ENCODE measurements around the gene P4HA2.
"Not testable (repeated sequence)": the region's sequence is repeated elsewhere in the genome, so short reads cannot be mapped to it uniquely, and the experiment has no call there.

Gene P4HA2

DNA sequence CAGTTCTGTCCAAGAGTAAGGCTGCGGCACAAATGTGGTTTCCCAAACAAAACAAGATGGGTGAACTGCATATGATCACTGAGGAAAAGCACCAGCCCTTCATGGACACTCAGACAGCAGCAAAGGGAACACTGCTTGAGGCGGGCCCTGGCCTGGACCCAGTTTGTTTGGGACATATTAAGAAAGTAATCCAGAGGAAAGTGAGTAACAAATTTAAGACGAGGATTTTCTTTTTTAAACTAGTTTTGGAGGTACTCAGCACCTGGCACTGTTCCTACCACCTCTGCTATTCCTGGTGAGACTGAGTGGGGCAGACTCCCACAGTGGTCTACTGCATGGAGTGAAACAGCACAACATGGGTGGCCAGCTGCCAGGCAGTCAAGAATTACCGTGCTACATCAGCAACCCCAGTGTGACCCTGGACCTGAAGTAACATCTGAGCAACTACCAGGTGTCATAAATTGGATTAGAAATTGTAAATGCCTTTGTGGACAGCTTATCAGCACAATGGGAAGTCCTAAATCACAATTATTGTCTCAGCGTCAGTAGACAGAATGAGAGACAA lies 28.5 kb downstream of the P4HA2 start:
- no peak for DNase-seq (ENCODE audit: low read depth)

DNA sequence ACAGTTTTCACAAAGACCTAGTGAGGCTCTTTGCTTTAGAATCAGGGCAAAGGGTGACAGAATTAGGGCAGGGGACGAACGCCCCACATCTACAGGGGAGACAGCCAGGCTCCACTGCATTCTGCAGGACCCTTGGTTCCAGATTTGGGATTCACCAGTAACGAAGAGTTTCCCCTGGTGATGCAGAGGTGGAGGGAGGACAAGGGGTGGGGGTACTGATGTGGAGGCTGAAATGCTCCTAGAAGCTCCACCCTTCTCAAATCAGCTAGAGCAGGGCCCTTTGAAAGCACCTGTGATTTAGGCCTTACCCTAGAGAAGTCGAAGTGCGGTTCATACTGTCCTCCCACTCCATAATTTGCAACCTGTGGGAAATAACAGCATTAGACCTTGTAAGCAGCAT lies 29.1 kb downstream of the P4HA2 start:
- DNase-seq (ENCODE audit: low read depth) = no peak

DNA sequence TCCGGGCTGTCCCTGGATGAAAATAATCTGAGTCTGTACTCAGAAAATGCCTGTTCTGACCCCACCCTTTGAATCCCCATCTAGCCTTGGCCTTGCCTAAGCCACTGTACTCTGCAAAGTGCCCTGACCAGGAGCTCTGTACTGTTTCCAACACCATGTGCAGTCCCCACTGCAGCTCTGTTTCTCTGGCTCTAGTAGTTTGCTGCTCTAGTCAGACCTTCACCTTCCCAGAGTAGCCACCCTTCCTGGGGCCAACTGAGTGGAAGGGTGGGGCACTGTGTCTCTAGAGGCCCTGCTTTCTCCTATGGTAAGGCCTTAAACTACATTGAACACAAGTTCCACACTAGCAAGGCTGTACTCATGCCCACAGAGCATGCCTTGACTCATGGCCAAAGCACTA lies 31.9 kb downstream of the P4HA2 start:
- DNase-seq (ENCODE audit: low read depth) = no peak

DNA sequence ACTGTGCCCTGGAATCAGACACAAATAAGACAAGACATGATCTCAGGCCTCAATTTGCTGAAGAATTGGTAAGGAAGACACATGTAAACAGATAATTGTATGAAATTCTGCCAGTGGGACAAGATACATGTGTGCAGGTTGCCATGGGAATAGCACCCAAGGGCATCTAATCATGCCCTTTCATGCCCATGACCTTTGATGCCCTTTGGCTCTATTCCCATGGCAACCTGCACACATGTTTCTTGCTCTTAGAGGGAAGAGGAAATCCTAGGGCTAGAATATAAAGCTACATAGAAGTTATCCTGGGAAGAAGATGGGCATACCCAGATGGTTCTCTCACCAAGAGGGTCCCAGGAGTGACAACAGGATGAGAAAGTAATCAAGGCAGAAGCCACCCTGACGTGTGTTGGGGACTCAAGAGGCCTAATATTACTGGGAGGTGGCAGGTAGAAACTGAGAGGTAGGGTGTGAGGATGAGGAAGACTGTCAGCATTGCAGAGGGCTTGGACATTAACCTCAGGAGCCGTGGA lies 34.4 kb downstream of the P4HA2 start:
- DNase-seq (ENCODE audit: low read depth) = no peak

DNA sequence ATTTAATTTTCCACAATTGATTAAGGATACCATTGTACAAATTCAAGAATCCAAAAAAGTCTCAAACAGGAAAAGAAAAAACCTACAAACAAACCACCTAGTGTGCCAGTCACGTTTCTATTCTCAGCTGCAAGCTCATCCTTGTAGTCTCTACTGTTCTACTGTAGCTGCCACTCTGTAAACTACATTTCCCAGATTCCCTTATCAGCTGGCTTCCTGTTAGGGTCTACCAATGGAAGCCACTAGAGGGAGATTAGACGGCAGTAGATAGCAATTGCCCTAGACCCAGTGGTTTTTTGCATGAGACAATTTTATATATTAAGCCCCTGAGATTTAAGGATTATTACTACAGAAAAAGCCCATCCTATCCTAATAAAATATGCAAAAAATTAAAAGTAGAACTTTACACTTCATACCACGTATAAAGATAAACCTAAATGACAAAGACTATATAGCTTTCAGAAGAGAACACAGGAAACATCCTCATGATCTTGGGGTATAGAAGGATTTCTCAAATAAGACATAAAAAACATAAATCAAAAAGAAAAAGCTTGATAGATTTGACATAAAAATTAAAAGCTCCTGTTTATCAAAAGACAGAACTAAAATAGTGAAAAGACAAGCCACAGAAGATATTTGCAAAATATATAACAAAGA lies 37.4 kb downstream of the P4HA2 start:
- DNase-seq (ENCODE audit: low read depth) = peak; percentile 81

DNA sequence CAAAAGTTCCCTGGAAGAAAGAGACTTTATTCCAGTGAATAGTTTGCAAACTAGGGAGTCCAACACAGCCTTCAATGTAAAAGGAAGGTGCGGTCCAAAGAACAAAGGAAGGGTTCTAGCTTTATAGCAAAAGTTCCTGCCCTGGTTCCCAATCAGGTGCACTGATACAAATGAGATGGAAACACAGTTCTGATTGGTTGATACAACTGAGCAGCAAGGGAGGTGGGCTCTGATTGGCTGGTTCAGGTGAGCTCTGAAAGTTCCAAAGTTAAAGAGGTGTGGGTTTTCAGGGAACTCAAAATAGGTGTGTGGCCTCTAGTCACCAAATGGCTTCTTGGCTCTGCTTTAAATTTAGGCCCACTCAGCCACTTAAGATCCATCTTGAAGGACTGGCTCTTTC lies 43.1 kb downstream of the P4HA2 start:
- DNase-seq (ENCODE audit: low read depth) = no peak

DNA sequence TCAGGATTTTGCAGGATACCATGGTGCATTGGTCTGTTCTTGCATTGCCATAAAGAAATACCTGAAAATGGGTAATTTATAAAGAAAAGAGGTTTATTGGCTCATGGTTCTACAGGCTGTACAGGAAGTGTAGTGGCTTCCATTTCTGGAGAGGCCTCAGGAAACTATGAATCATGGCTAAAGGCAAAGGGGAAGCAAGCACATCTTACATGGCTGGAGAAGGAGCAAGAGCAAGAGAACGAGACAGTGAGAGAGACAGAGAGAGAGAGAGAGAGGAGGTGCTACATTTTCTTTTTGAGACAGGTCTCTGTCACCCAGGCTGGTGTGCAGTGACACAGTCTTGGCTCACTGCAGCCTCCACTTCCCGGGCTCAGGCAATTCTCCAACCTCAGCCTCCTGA lies 43.9 kb downstream of the P4HA2 start:
- DNase-seq (ENCODE audit: low read depth) = peak; percentile 65

DNA sequence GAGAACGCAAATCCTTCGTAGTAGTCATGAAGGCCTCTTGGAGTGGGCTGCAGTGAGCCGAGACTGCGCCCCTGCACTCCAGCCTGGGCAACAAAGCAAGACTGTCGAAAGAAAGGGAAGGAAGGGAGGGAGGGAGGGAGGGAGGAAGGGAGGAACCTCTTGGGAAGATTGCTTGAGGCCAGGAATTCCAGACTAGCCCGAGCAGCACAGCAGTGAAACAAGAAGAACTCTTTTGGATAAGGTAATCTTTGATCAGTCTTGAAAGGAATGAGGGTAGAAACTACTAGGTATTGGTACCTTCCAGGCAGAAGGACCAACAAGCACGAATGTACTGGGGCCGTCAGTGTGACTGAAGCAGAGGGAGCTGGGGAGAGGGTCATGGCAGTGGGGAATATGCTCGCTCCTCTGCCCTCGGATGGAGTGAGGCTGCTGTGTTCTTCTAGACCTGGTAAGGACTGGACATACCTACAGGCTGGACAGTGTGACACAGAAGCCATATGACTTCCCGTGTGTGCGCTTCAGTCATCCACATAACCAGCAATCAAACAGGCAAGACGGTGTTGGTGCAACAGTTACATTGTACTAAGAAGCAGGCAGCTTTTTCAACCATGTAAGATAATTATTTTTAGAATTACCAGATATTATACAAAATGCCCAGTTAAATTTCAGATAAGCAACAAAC lies 45.2 kb downstream of the P4HA2 start:
- no peak for DNase-seq (ENCODE audit: low read depth)

DNA sequence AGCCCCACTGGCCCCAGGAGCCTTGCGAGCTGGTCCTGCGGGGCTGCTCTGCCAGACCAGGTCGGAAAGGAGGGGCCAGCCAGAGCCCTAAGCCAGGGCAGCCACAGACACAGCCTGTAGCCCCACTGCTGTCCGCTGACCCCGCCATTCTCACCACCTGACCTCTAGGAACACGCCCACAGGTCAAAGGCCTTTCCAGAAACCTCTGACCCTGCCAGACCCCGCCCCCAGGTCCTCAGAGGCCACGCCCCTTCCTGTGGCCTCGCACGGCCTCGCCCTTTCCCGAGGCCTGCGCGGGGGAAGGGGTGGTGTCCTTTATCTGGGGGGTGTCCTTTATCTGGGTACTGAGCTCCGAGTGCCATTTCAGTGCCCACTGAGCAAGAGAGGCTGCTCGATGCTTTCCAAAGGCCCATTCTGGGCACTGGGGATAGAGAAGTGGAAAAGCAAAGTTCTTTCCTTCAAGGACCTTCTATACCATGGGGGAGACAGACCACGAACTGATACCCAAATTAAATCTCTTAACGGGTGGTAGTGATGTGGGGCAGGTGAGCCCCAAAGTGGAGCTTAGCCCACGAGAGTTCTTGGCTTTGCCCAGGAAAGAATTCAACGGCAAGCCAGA lies 46.5 kb downstream of the P4HA2 start:
- DNase-seq (ENCODE audit: low read depth) = no peak

DNA sequence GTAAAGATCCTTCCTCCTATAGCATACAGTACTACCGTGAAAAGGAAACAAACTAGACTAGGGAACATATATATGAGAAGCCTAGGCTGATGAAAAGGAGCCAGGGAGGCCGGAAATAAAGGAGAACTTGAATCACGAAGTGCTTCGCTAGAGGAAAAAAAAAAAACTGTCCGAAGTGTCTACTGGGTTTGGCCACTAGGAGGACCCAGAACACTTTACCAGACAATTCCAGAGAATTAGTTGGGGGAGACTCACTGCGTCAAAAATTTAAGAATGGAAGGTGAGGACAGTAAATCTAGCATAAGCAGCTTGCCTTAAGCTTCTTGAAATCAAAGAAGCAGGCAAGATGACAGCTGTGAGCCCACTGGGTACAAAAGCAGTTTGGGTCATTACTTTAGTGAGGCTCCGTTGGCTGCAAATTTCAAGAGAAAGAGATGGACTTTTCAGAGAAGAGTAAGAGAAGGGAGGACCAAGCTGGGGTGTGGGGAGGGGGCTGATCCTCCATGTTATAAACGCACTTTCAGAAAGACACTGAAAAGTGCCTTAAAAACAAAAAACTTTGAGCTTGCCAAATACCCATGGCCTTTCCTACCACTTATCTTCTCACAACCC lies 47.4 kb downstream of the P4HA2 start:
- peak; percentile 72 for DNase-seq (ENCODE audit: low read depth)

DNA sequence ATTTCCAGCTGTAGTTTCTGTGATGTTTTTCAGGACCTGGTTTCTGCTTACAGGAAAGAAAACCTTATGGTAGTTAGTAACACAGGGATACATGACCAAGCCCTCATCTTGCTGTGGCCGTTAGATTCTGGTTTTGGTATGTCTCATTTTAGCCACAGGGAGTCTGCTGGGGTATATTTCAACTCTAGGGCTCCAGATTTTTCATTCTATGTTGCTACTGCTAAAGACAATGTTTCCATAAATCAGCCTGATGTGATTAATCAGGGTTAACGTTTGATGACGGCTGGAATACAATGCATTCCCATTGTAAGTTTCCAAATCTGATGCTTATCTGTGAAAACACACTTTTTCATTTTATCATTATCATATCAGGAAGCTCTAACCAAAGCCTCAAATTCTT lies 48.2 kb downstream of the P4HA2 start:
- no peak for DNase-seq (ENCODE audit: low read depth)

DNA sequence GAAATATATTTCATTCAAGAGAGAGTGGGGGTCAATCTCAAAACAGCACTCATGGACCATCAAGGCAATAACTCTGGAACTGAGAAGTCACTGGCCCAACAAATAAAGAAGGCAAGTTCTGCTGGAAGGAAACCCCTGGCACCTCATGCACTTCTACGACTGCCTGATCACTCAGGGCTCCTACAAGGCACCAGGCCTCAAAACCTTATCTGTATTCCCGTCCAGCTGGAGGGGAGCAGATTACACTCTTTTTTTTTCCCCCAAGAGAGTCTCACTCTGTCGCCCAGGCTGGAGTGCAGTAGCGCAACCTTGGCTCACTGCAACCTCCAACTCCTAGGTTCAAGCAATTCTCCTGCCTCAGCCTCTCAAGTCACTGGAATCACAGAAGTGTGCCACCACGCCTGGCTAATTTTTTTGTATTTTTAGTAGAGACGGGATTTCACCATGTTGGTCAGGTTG lies 49.9 kb downstream of the P4HA2 start:
- DNase-seq (ENCODE audit: low read depth) = no peak

DNA sequence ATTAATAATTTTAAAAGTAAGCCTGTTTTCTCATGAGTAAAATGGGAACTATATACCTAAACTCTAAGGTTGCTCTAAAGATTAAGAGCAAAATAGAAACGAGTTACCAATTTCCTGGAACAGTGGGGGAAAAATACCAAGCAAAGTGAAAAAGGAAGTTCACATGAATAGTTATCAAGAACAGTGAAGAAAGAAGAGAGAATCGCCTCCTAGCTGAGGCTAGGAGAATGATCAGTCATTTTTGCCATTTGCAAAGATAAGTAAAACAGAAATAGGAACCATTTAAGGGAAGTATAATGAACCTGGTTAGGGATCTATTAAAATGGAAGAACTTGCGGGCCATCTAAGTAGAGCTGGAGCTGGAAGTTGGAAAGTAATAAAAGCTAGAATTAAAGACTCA lies 50.7 kb downstream of the P4HA2 start:
- DNase-seq (ENCODE audit: low read depth) = peak; percentile 16

DNA sequence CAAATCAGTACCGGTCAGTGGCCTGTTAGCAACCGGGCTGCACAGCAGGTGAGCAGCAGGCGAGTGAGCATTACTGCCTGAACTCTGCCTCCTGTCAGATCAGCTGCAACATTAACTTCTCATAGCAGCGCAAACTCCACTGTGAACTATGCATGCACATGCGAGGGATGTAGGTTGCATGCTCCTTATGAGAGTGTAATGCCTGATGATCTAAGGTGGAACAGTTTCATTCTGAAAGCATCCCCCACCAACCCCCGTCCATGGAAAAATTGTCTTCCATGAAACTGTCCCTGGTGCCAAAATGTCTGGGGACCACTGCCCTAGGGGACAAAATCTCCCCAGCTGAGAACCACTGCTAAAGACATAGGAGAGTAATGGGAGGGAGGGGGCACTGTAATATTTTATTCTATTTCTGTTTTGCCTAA lies 51.1 kb downstream of the P4HA2 start:
- DNase-seq (ENCODE audit: low read depth) = no peak

DNA sequence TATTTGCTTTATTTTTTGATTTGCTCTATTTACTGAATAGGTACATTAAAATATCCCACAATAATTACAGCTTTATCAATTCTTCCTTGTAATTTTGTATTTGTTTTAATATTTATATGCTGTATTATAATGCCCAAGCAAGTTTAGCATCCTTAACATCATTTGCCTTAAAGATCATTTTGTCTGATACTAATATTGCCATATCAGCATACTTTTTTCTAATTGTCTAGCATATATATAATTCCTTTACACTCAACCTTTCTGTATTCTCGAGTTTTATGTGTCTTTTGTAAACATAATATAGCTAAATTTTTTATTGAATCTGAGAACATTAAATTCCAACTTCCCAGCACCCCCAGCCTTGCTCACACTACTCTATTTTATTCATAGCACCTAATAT lies 64.7 kb downstream of the P4HA2 start:
- DNase-seq (ENCODE audit: low read depth) = no peak

DNA sequence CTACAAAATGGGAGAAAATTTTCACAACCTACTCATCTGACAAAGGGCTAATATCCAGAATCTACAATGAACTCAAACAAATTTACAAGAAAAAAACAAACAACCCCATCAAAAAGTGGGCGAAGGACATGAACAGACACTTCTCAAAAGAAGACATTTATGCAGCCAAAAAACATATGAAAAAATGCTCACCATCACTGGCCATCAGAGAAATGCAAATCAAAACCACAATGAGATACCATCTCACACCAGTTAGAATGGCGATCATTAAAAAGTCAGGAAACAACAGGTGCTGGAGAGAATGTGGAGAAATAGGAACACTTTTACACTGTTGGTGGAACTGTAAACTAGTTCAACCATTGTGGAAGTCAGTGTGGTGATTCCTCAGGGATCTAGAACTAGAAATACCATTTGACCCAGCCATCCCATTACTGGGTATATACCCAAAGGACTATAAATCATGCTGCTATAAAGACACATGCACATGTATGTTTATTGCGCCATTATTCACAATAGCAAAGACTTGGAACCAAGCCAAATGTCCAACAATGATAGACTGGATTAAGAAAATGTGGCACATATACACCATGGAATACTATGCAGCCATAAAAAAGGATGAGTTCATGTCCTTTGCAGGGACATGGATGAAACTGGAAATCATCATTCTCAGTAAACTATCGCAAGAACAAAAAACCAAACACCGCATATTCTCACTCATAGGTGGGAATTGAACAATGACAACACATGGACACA lies 65.9 kb downstream of the P4HA2 start:
- DNase-seq (ENCODE audit: low read depth) = not testable (repeated sequence)

DNA sequence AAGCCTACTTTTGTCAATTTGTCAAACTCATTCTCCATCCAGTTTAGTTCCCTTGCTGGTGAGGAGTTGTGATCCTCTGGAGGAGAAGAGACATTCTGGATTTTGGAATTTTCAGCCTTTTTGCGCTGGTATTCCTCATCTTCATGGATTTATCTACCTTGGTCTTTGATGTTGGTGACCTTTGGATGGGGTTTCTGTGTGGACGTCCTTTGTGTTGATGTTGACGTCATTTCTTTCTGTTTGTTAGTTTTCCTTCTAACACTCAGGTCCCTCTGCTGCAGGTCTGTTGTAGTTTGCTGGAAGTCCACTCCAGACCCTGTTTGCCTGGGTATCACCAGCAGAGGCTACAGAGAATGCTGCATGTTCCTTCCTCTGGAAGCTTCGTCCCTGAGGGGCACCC lies 71.2 kb downstream of the P4HA2 start:
- DNase-seq (ENCODE audit: low read depth) = no peak

DNA sequence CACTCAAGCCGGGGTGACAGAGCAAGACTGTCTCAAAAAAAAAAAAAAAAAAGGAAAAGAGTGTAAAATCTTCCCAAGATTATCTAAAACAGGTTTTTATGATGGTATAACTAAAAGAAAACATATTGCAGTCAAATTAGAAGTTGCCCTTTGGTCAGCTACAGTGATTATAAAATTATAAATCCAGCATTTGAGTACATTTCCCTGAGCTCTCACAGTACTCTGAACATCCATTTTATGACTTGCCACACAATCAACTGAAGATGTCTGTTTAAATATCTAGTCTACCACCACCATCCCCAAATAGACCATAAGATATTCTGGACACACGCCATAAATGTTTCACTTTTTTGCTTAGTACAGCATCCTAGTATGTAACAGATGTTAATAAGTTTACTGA lies 77.1 kb downstream of the P4HA2 start:
- DNase-seq (ENCODE audit: low read depth) = no peak

DNA sequence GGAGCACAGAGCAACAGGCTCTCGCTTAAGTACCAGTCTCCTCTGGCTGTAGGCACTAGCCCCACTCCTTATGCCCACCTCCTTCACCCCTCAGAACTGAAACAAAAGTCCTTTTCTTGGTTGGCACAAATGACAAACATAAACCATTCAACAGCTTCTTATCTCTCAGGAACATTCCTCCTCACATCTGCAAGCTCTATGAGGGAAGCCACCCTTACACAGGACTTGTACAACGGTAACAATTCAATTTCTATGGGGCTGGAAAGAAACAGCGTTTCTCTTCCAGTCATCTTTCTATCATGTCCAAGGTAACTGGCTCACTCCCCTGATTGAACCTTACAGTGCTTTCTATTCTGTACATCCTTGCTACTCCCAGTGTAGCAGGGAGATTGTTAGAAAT lies 80.0 kb downstream of the P4HA2 start:
- no peak for DNase-seq (ENCODE audit: low read depth)

DNA sequence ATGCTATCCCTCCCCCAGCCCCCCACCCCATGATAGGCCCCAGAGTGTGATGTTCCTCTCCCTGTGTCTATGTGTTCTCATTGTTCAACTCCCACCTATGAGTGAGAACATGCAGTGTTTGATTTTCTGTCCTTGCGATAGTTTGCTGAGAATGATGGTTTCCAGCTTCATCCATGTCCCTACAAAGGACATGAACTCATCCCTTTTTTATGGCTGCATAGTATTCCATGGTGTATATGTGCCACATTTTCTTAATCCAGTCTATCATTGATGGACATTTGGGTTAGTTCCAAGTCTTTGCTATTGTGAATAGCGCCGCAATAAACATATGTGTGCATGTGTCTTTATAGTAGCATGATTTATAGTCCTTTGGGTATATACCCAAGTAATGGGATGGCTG lies 82.3 kb downstream of the P4HA2 start:
- DNase-seq (ENCODE audit: low read depth) = not testable (repeated sequence)

DNA sequence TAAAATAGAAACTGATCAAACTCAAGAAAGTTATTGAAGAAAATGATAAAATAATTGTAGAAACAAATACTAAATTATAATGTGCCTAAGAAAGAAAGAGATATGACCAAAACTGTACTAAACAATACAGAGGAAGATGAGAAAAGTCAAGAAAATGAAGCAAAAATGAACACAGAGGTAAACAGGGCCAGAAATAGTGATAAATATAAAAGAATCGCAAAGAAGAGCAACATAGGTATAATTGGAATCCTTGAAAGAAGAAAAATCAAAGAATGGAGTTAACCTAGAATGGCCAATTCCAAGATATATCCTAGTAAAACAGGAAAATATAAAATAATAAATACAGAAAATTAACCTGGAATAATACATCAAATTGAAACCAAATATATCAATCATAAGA lies 84.5 kb downstream of the P4HA2 start:
- DNase-seq (ENCODE audit: low read depth) = no peak

DNA sequence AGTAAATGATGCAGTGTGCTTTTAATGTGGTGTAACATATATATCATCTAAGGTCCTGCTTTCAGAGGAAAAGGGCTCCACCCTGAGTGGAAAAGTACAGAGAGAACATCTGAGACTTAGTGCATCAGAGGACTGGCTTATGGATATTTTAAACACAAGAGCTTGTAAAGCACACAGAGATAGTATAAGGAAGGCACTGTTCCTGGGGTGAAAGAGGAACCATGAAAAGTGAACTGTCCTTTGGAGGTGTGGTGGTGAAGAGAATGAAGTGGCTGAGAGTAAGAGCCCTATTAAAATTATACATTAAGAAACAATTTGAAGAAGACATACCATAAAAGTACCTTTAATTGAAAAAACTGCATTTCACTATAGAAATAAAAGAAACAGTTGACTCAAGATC lies 85.2 kb downstream of the P4HA2 start:
- DNase-seq (ENCODE audit: low read depth) = no peak

Measured in iris pigment epithelial cell (primary cell).